ENCODE results near the gene ALX3.

Gene ALX3

DNA sequence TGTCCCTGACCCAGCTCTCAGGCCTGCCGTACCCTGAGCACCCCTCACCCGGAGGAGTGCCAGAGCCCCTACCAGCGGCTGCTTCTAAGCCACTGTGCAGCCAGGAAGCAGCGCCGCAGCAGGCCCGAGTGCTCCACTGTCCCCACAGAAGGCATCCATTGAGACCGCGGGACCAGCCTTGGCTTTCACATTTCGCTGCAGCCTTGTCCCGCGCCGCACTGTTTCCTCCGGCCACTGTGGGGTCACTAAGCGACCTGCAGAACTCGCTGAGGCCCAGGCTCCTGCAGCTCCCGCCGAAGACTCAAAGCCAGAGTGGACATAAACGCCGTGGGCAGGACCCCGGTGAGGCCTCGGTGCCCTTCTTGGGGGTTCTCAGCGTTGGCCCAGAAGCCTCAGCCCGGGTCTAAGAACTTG lies 3.0 kb downstream of the ALX3 start:
- no peak for DNase-seq (ENCODE audit: low read depth in 2 of 3, low spot score in 2 of 3)

DNA sequence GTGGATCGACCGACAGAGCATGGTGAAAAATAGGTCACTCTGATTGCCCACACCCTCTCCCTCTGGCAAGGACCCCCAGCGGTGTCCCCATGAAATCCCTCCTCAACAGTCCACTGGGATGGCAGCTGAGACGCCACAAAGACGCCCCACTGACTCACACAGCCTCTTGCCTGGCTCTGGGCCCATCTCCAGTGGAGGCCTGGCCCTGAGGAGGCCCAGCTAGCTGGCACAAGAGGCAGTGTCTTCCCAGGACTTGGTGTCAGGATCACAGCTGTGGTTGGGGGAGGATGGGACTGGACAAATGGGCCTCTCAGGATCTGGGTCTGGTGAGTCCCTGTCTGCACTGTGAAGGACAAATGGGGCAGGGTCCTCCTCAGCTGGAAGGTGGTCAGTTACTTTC lies 4.6 kb downstream of the ALX3 start:
- no peak for DNase-seq (ENCODE audit: low read depth in 2 of 3, low spot score in 2 of 3)

DNA sequence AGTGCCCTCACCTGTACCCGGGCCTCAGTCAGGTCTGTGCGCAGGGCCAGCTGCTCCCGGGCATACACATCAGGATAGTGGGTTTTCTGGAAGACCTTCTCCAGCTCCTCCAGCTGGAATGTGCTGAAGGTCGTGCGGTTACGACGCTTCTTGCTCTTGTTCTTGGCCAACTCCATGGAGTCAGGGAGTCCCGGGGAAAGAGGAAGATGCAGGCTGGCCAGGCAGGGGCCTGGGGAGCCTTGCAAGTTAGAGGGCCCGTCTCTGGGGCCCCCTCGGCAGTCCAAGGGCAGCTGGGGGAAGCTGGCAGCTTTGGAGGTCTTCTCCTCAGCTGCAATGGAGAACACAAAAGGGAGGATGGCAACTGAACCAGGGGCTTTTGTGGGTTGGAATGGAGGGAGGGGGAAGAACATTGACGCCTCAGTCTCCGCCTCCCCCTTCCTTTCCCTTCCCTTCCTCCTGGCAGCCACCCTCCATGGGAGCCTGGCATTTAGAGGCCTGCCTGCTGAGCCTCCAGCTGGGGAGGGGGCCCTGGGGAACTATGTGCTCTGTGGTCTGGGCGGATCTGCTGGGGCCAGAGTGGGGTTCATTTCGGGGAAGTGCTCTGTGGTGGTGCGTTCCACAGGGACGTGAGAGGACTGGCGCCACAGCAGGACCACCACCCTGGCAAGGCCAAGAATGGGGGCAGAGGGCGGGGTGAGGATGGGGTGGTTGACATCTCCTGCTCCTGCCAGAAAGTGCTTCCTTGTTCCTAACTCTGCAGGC lies 5.7 kb downstream of the ALX3 start:
- DNase-seq (ENCODE audit: low read depth in 2 of 3, low spot score in 2 of 3) = no peak

DNA sequence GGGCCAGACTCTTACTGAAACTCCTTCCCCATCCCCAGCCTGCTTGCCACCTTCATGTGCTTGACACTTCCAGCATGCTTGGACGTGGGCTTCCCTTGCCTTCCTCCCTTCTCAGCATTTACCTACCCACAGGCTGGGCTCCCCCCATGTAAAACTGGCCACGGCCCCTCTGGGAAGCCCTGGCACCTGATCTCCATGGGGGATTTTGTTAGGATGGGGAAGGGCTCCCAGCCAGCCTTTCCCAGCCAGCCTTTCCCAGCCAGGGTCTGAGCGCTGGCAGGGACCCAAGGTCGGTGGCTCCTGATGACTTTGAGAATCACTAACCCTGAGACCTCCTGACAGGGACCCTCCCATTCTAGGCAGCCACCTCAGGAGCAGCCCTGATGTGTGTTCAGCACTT lies 6.7 kb downstream of the ALX3 start:
- DNase-seq (ENCODE audit: low read depth in 2 of 3, low spot score in 2 of 3) = no peak

DNA sequence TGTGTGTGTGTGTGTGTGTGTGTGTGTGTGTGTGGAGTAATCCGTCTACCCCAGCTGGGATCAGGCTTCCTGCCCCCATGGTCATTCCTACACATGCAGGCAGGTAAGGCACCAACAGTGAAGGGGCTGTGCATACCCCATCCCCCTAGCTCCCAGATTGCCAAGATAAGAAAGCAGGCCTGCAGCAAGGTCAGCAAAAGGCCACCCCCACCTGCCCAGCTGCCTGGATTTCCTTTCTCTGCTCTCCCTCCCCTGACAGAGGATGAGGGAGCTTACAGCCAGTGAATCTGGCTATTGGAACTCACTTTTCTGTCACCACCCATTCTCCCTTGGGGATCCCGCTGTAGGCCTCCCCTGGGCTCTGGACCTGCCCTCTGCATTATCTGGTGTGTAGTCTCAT lies 7.9 kb downstream of the ALX3 start:
- no peak for DNase-seq (ENCODE audit: low read depth in 2 of 3, low spot score in 2 of 3)

DNA sequence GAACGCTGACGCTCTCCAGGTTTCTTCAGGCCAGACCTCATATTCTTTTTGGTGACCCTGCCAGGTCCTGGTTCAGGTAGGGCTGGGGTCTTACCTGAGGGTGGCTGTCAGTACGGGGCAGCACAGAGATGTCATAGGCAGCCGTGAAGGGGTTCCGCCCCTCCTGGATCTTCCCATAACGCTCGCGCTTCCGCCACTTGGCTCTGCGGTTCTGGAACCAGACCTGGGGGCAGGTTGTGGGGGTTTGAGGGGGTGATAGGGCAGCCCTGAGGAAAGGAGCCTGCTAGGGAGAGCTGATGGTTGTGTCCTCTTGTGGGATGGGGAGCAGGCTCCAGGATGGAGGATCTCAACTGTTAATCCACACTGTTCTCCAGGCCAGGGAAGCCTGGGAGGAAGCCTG lies 9.1 kb downstream of the ALX3 start:
- DNase-seq (ENCODE audit: low read depth in 2 of 3, low spot score in 2 of 3) = no peak

DNA sequence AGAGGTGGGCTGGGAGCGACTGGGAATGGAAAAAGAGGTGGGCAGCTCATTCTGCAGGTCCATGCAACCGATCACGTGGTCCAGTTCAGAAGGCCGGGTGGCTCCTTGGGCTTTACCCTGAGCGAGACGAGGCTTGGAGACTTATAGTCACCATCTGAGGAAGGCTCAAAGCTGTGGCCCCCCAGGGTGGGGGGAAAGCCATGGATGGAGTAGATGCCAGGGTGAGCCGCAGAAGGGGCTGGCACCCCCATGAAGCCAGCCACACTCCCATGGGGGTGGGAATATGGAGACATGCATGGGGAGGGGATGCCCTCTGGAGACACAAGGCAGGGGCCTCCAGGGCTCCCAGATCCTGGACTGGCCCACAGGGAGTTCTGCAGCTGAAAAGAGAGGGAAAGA lies 9.8 kb downstream of the ALX3 start:
- no peak for DNase-seq (ENCODE audit: low read depth in 2 of 3, low spot score in 2 of 3)

DNA sequence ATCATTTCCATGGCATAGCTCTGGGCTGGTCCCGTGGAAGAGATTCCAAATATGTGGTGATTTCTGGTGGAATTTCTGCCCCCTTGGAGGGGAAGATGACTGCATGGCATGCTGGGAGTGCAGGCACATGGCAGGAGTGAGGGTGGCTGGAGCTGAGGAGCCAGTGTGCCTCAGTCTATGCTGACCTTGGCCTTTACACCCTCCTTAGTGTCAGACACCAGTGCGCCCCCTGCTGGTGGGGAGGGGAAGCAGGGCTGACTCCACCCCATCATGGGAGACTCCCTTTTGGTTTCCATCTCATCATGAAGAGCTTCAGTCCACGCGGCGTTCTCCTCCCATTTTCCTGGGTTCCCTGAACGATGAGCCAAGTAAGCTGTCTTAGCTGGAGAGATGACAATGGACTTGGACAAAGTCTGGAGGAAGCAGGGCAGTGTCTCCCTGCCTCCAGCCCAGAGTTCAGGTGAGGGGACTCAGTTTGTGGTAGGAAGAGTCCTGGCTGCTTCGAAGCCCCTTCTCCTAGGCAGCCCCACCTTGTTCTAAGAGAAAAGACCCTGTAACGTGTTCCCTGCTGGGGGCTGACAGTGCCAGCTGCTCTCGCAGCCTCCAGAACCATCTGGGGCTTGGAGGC lies 10.3 kb downstream of the ALX3 start:
- peak; percentile 54 to 74 (median 62) for DNase-seq (ENCODE audit: low read depth in 2 of 3, low spot score in 2 of 3)

DNA sequence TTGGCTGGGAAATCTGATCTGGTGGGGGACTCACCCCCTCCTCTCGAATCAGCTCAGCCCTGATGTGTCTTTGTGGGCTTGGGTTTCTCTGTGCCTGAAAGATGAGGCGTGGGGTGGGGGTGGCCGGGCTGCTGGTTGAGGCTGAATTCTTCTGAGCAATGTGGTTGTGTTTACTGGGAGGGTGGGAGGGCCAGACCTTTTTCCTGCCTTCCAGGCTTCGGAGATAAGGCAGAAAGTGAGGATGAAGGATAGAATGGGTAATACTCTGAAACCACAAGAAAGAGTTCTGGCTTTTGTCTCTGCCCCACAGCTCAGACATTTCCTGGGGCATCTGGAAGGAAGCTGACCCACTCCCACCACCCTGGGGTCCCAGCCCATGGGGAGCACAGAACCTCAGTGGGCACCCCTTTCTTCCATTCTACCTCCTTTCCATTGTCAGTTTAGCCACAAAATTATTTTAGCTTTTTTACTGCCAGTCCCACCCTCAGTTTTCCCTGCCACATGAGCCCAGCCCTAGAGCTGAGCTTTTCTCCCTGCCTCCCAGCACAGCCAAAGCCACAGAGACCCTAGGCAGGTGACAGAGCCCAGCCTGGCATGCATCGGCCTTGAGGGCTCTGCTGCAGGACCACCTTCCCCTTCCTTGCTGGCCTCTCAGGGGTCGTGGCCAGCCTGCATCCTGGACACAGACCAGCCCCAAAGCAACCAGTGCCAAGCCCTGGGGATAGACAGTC lies 11.2 kb downstream of the ALX3 start:
- DNase-seq (ENCODE audit: low read depth in 2 of 3, low spot score in 2 of 3) = no peak

DNA sequence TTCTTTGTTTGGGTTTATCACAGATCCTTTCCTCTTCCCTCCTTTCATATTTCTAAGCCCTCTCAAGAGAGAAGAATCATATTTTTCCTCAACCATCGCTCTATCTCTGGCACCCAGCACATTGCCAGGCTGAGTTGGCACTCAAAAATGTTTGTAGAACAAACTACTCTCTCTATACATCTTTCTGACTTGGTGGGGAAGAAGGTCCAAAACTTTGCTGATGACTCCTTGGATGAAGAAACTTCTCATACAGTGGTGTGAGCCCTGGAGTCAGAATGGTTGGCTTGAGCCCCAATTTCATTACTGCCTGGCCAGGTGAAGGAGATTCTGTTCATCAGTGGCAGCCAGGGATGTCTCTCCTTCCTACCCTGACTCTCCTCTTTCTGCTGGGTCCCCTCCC lies 11.9 kb downstream of the ALX3 start:
- no peak for DNase-seq (ENCODE audit: low read depth in 2 of 3, low spot score in 2 of 3)

DNA sequence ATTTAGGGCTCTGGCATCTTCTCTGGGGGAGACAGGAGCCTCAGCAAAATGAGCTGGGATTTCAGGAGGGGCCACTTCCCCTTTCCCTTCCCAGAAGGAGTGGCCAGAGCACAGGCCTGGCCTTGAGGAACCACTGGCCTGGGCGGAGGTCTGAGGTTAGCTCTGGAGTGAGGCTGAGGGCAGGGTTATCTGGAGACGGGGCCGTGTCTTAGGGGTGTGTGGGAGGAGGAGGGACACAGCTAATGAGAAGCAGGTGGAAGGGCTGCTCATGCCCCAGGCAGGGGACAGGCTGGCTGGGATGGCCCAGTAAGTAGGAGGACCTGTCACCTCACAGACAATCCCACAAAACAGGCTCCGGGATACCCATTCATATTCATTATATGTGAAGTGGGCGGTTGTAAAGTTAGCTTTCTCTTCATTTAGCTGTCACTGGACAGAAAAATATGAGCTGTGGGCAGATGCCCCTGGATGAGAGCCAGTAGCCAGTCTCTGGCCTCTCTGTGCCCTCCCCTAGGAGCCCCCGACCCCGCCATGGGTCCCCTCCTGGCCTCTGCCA lies 12.4 kb downstream of the ALX3 start:
- no peak for DNase-seq (ENCODE audit: low read depth in 2 of 3, low spot score in 2 of 3)

DNA sequence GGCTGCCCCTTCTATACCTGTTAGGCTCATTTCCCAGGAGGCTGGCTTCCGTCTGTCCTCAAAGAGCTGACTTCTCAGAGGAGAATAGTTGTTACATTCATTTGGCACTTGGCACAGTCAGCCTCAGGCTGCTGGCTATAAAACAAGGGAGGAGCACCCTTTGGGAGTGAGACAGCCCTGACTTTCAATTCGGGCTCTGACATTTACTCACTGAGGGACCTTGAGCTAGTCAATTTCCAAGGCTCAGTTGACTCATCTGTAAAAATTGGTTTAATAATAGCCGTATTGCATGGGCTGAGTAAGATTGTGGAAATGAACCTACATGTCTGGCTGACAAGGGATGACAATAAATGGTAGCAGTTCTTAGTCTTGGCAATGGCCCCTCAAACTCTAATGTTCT lies 13.7 kb downstream of the ALX3 start:
- no peak for DNase-seq (ENCODE audit: low read depth in 2 of 3, low spot score in 2 of 3)

DNA sequence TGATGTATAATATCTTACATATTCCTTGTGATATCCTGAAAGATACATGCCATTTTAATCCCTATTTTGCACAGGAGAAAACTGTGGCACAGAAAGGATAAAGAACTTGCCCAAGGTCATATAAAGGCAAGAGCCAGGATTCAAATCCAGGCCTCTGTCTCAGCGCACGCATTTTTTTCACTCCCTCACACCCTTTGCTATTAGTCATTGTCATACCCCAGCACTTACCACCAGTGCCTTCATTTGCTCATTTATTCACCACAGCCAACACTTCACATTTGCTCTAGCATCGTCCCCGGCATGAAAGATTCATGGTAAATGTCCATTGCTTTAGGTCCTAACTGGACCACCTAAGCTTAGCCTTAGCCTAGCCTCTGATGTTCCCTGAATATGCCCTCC lies 14.2 kb downstream of the ALX3 start:
- DNase-seq (ENCODE audit: low read depth in 2 of 3, low spot score in 2 of 3) = no peak

DNA sequence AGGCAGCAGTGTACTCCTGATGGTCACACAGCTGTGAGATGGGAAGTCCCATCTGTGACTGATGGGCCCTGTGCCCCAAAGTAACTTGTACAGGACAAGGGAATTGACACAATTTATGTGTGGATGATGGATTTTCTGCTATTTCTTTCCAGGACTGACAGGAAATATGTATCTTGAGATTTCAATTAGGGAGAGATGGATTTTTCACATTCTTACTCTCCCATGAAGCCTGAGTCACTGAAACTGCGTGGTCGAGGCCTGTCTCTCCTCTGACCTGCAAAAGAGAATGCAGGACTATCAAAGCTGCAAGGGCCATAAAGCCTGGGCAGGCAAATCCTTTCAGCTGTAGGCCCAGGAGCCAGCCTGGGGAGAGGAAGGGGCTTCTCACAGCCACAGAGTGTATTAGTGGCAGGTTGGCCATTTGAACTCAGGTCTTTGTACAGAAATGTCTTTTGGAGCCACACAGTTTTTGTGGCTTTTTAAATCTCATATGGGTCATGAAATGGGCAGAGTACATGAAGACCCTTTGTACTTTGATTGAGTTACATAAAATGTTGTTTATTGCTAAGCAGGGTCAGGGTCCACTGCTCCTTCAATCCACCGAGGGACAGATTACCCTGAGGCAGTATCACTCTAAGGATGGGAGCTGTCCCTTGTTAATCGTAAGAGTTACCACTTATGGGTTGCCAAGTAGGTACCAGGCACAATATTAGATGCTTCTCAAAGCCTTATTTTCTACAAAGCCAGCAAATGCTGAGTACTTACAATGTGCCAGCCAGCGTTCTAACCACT lies 14.8 kb downstream of the ALX3 start:
- no peak for DNase-seq (ENCODE audit: low read depth in 2 of 3, low spot score in 2 of 3)

DNA sequence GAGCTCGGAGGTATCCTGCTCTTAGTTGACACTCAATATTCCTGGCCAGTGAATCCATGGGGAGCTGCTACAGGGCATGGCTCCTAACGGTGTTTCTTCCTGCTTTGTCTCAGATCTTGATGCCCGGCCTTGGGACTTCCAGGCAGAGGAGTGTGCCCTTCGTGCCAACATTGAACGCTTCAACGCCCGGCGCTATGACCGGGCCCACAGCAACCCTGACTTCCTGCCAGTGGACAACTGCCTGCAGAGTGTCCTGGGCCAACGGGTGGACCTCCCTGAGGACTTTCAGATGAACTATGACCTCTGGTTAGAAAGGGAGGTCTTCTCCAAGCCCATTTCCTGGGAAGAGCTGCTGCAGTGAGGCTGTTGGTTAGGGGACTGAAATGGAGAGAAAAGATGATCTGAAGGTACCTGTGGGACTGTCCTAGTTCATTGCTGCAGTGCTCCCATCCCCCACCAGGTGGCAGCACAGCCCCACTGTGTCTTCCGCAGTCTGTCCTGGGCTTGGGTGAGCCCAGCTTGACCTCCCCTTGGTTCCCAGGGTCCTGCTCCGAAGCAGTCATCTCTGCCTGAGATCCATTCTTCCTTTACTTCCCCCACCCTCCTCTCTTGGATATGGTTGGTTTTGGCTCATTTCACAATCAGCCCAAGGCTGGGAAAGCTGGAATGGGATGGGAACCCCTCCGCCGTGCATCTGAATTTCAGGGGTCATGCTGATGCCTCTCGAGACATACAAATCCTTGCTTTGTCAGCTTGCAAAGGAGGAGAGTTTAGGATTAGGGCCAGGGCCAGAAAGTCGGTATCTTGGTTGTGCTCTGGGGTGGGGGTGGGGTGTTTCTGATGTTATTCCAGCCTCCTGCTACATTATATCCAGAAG lies 16.7 kb downstream of the ALX3 start:
- DNase-seq (ENCODE audit: low read depth in 2 of 3, low spot score in 2 of 3) = peak in 2 of 3 experiments; percentile 65 to 76

DNA sequence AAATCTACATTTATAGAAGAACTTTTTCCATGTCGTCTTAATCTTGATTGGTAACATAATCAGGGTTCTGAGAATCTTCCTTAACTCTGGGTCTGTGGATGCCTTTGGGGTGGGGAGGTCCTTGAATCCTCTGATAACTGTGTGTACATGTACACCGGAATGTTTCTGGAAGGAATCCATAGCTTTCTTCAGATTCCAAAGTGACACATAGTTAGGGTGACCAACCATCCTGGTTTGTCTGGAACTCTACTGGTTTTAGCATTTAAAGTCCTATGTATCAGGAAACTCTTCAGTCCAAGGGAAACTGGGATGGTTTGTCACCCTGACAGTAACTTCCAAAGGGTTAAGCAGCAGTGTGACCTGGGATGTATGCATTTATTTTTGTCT lies 19.2 kb downstream of the ALX3 start:
- DNase-seq (ENCODE audit: low read depth in 2 of 3, low spot score in 2 of 3) = no peak

DNA sequence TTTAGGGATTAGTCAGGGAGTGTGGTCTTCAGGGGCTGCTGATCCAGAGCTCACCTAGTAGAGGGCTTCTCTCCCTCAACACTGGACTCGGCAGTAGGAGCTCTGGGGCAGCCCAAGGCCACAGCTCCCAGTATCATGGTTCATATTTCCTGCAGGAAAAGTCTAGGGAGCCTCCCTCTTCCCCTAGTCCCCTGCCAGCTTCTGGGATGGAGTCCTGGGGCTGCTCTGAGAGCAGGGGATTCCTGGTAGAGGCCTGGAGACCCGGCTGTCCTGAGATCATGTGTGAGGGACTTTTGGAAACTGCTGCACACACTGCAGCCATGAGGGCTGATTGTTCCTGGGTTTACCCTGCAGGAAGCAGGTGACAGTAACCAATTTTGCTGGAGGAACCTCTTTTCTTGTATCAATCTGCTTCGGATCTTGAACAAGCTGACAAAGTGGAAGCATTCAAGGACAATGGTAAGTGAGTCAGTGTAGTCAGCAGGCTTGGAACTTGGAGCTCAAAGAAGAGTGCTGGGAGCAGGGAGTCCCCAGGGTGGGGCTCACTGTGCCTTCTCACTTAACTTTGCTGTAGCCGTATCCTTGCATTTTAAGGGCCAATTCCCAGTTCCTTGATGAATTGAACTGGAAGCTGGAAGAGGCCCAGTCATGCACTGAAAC lies 19.7 kb downstream of the ALX3 start:
- no peak for DNase-seq (ENCODE audit: low read depth in 2 of 3, low spot score in 2 of 3)

DNA sequence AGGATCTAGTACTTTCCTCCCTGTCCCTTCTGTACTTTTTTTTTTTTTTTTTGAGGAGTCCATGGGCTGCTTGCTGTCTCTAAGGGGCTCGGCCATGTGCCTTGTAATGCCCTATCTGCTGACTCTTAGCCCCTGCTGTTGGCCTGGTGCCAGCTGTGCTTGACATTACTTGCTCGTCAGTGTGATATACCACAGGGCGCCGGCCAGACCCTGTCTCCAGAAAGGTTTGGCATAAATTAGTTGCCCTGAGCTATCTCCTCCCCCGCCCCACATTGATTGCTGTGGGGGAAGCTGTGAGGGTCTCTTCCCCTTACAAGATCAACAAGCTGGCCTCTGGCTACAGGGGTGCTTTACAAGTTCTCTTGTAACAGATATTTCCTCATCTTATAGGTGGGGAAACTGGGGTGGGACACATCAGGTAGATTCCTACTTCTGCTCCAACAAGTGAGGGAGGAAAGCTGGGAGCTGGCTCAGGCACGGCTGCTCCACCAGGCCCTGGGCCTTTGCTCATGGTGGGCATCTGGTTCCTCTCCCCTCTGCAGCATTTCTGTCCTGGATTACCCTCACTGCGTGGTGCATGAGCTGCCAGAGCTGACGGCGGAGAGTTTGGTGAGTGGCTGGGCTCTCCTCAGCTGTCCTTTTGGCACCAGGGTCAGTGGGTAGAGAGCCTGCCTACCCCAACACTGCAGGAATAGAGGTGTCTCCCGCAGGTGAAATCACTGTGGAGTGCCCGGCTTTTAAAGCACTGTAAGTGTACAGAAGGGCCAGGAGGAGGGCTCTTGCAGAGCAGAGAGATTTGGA lies 20.5 kb downstream of the ALX3 start:
- no peak for DNase-seq (ENCODE audit: low read depth in 2 of 3, low spot score in 2 of 3)

All from activated CD8-positive, alpha-beta memory T cell treated with anti-CD3 and anti-CD28 coated beads for 48 hours (primary cell).